ENCODE results near the gene NRG2.
A peak's percentile ranks its signal among the peaks of the same experiment; 100 is the strongest.

DNA sequence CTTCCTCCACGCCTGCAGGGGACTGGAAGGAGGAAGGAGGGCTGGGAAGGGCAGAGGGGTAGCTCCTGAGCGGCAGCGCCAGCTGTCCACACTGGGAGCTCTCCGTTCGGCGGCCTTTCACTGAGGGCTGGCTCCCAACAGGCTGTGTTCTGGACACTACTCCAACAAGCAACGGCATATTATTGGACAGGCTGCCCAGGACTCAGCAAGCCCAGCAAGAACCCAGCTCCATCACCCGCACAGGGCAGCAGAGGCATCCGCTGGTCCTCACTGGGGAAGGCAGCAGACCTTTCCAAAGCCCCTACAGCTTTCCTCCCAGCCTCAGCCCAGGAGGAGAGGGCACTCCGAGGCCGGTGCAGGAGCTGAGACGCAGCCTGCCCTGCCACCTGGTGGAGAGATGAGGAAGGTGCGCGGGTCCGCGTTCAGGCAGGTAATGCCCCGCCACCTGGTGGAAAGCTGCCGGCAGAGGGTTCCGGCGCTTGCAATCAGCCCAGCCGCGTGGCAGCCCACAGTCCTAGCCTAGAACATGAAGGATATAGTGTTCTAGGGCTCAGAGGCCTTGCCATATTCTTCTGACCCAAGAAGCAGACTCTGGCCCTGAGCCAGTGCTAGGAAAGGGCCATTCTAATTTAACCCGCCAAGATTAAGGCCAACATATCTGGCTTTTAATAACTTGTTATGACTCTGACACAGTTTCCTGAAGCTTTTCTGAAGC, 74.4 kb downstream of the NRG2 start:
- TF ChIP-seq CTCF (IDR thresholded peaks at IDR 0.05; ENCODE audit: insufficient read depth, low read length, poor library complexity, severe bottlenecking), result peak; percentile 99
- TF ChIP-seq EZH2phosphoT487 (conservative IDR thresholded peaks at IDR 0.05; ENCODE audit: low read length), result no peak
